GM13976 (cell line): Measurements from ENCODE around the gene ERFL.
"Not testable (repeated sequence)": the region's sequence is repeated elsewhere in the genome, so short reads cannot be mapped to it uniquely, and the experiment has no call there.

Experiments used
- DNase-seq: peaks from one replicate; pipeline ENCODE4 v3.0.0; 2012; ENCODE audit warnings: low spot score
- in situ Hi-C: fragments of 300-500 bp; cut with MboI; formaldehyde crosslinking; loops from one replicate; pipeline ENCODE4 v1.12.0; 2022; ENCODE audit warnings: low sequenced_read_pairs, mixed read lengths, inconsistent platforms; ENCODE audit not compliant: unreplicated experiment
- TF ChIP-seq, protein P1 (sequence below): IDR thresholded peaks from 2 replicates; pipeline ENCODE4 v1.5.1; 2012; ENCODE audit warnings: borderline replicate concordance, mild to moderate bottlenecking; ENCODE audit not compliant: insufficient read depth; ENCODE audit errors: extremely low read depth, missing control alignments, control extremely low read depth

Gene ERFL

DNA sequence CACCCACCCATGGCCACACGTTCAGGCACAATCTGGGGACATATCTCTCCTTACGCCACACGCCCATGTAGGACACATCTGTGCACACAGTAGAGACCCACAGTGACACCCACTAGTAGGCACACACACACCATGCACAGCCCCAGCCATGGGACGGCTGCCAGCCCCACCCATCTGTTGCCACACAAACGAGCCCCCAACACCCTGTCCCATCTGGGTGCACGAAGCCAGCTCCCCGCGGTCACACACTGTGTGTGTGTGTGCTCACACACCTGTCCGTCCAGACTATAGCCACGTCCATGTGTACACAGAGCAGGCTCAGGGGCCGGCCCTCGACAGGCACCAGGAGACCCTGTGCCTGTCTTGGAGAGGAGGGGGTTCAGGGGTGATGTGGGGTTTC lies 10.6 kb downstream of the ERFL start:
- TF ChIP-seq, protein P1, sequence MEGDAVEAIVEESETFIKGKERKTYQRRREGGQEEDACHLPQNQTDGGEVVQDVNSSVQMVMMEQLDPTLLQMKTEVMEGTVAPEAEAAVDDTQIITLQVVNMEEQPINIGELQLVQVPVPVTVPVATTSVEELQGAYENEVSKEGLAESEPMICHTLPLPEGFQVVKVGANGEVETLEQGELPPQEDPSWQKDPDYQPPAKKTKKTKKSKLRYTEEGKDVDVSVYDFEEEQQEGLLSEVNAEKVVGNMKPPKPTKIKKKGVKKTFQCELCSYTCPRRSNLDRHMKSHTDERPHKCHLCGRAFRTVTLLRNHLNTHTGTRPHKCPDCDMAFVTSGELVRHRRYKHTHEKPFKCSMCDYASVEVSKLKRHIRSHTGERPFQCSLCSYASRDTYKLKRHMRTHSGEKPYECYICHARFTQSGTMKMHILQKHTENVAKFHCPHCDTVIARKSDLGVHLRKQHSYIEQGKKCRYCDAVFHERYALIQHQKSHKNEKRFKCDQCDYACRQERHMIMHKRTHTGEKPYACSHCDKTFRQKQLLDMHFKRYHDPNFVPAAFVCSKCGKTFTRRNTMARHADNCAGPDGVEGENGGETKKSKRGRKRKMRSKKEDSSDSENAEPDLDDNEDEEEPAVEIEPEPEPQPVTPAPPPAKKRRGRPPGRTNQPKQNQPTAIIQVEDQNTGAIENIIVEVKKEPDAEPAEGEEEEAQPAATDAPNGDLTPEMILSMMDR, result no peak
- DNase-seq, result no peak
- in situ Hi-C loops, result no loop called here

DNA sequence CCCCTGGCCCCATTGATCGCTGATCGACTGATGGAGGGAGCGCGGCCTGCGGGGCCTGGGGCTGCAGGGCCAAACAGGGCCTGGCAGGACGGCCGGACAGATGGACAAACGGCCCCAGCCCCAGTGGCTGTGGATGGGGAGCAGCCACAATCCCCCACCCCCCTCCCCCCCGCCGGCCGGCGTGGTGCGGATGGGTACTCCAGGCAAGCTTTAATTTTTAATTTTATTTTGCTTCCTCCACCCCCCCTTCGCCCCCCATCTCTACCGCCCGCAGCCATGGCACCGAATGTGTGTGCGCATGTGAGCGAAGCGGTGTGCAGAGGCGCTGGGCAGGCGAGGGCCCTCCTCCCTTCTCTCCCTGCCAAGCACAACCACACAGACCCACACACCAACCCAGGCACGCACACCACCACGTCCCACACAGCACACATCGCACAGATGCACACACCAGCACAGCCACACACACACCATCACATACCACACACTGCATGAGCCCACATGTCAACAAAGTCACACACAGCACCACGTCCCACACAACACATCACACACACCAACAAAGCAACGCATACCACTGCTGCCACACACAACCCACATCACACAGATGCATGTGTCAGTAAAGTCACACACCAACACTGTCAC lies 12.4 kb downstream of the ERFL start:
- no peak for DNase-seq
- in situ Hi-C loops, result no loop called here
- TF ChIP-seq, protein P1, result no peak

DNA sequence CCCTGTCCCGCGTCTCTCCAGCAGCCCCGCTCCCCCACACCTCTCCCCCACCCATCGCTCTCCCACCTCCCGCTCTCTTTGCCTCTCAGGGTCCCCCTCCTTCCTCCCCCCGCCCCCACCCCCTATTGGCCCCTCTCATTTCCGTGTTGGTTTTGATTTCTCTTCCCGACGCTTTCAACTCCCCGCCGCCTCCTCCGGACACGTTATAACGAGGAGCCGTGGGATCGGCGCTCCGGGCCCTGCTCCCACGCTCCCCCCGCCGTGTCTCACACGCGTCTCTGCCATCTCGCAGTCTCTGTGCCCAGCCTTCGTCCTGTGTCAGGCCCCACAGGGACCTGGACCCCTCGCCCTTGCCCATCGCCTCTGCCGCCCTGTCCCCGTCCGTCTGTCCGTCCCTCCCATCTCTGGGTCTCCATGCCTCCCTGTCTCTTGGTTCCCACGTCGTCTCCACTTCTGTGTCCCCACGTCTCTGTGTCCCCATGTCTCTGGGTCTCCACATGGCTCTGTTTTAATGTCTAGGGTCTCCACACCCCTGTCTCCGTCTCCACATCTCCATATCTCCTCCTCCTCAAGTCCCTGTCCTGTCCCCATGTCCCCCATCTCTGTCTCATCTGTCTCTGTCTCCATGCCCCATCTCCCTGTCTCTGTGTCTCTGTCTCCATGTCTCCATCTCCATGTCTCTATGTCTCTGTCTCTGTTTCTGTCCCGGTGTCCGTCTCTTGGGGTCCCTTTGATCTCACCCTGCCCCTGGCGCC lies 13.1 kb downstream of the ERFL start:
- in situ Hi-C loops, result no loop called here
- DNase-seq, result no peak
- TF ChIP-seq, protein P1, result no peak

DNA sequence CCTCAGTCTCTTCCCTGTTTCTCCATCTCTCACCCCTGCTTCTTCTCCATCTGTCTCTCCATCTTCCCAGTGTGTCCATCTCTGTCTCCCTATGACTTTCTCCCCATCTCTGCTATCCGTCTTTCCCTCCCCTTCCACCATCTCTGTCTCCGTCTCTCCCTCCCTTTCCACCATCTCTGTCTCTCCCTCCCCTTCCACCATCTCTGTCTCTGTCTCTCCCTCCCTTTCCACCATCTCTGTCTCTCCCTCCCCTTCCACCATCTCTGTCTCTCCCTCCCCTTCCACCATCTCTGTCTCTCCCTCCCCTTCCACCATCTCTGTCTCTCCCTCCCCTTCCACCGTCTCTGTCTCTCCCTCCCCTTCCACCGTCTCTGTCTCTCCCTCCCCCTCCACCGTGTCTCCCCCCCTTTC lies 13.8 kb downstream of the ERFL start:
- DNase-seq, in situ Hi-C loops: not testable (repeated sequence)

DNA sequence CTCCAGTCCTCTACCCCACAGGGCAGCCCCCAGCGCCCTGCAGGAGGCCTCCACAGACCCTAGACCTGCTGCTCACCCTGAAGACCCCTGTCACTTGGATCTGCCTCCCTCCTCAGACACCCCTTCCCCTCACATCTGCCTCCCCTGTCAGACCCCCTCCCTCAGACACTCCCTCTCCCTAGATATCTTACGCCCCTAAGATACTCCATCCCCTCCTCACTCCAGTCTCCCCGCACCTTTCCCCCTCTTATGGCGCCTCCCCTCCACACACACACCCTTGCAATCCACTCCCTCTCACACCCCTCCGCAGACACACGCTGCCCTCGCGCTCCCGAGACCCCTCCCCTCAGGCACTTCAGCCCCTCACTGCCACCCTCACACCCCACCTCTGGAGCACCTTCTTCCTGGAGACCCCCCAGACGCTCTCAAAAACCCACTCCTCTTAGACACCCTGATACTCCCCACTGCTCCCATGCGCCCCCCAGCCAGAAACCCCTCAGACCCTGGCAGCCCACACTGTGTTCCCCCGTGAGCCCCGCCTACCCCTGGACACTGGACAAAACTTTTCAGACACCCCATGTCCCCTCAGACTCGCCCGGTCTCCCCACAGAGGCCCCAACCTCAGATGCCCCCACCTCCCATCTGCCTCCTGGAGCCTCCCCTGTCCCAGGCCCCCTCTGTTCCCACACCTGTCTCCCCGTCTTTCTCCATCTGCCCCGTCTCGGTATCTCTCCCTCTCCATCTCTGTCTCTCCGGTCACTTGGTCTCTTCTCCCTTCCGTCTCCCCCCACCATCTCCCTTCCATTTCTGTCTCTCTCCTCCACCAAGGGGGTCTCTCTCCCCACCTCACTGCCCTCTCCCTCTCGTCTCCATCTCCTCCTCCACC lies 14.5 kb downstream of the ERFL start:
- no peak for DNase-seq
- TF ChIP-seq, protein P1, result no peak
- in situ Hi-C loops, result no loop called here

DNA sequence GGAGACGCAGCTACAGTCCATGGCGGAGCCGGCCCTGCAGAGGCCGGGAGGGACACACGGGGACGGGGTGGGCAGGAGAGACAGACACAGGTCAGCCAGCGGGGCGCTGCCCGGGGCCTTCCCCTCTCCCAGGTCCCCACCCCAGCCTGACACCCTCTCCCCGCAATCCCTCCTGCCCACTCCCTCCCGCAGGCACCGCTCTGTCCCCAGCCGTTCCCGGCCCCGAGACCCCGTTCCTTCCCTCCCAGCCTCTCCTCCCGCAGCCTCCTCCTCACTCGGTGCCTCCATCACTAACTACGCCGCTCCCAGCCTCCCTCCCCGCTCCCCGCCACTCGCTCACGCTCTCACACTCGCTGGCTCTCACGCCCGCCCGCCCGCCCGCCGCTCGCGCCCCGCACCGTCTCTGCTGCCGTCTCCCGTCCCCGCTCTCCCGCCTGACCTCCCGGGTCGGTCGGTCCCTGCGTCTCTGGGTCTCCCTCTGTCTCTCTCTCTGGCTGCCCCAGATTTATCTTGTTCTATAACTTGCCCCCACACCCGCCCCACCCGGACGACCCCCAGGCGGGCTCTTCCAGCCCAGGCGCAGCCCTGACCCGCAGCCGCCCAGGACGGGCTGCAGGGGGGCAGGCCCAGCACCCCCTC lies 15.2 kb downstream of the ERFL start:
- TF ChIP-seq, protein P1, result no peak
- in situ Hi-C loops, result no loop called here
- no peak for DNase-seq
